T-helper 17 cell (primary cell): ENCODE data around the gene LRRC8D. TPM values are rescaled to one million over a fixed set of nuclear protein-coding genes. Genes with fewer than 3 reads are reported as not detected.
A peak's percentile ranks its signal among the peaks of the same experiment; 100 is the strongest.

Experiments used
- ATAC-seq: fragments of 150-1000 bp; cut with Tn5 transposase; 2 replicates; pipeline ENCODE4 v1.10.0; 2021; ENCODE audit warnings: mild to moderate bottlenecking, moderate library complexity
- DNase-seq, 3 donors: peaks; one replicate each; pipeline versions ENCODE4 v3.0.0 to v3.0.0-alpha.2; 2020 to 2021
- H3K9me3 ChIP-seq: one replicate; pipeline ENCODE4 v1.7.0; 2013; ENCODE audit warnings: low read length, mild to moderate bottlenecking; ENCODE audit not compliant: control insufficient read depth, poor library complexity, severe bottlenecking
- H3K27ac Mint-ChIP-seq: one replicate; pipeline ENCODE4 v1.8.0; 2022; ENCODE audit warnings: mild to moderate bottlenecking, moderate library complexity, mixed read lengths
- H3K27me3 Mint-ChIP-seq: one replicate; pipeline ENCODE4 v1.8.0; 2022; ENCODE audit warnings: mixed read lengths
- H3K36me3 Mint-ChIP-seq: one replicate; pipeline ENCODE4 v1.8.0; 2022; ENCODE audit warnings: low read depth, mixed read lengths
- H3K4me1 Mint-ChIP-seq: one replicate; pipeline ENCODE4 v1.8.0; 2022; ENCODE audit warnings: mild to moderate bottlenecking, mixed read lengths
- H3K4me3 Mint-ChIP-seq: one replicate; pipeline ENCODE4 v1.8.0; 2022; ENCODE audit warnings: mild to moderate bottlenecking, moderate library complexity, mixed read lengths
- total RNA-seq, 4 donors: library from RNA in 2 of 4; stranded (reverse) in 2 of 4; gene quantifications; one replicate each; pipeline ENCODE4 v1.2.3 and lab custom pipeline; 2022 to 2026

Gene LRRC8D
- total RNA-seq, 2 donors from 2014 or later = 28.3 to 33.5 TPM

GRCh38 chr1:89844241-89844807 lies 23.5 kb downstream of the LRRC8D start:
- Mint-ChIP-seq H3K27me3 (no peaks in the 10 kb centered on the region), H3K27ac (peak overlapping the region; percentile 93), H3K4me1 (peaks cover 45% of the 10 kb centered on the region), H3K36me3 (no peaks in the 10 kb centered on the region), H3K4me3 (peak overlapping the region; percentile 95)
- peak; percentile 8 for ATAC-seq
- no peaks in the 10 kb centered on the region for H3K9me3 ChIP-seq
- DNase-seq = peak in 1 of 3 donors; percentile 17

- peak; percentile 44 for ATAC-seq
- H3K4me3 Mint-ChIP-seq = peak overlapping the region; percentile 95
- H3K36me3 Mint-ChIP-seq = peaks cover 2% of the 10 kb centered on the region
- peaks cover 48% of the 10 kb centered on the region for H3K4me1 Mint-ChIP-seq
- H3K9me3 ChIP-seq = no peaks in the 10 kb centered on the region
- no peak for DNase-seq
- peak overlapping the region; percentile 93 for H3K27ac Mint-ChIP-seq
- no peaks in the 10 kb centered on the region for H3K27me3 Mint-ChIP-seq
Observed at GRCh38 chr1:89844860-89845259, 24.0 kb downstream of the LRRC8D start.

- Mint-ChIP-seq H3K4me3 (peak overlapping the region; percentile 58), H3K4me1 (peaks cover 57% of the 10 kb centered on the region), H3K27ac (peak overlapping the region; percentile 93), H3K36me3 (peaks cover 7% of the 10 kb centered on the region), H3K27me3 (no peaks in the 10 kb centered on the region)
- ATAC-seq = no peak
- DNase-seq = no peak
- H3K9me3 ChIP-seq = no peaks in the 10 kb centered on the region
Observed at GRCh38 chr1:89847191-89847729, 26.4 kb downstream of the LRRC8D start.

GRCh38 chr1:89850844-89851415 lies 30.1 kb downstream of the LRRC8D start:
- ATAC-seq = no peak
- DNase-seq = no peak
- Mint-ChIP-seq H3K27me3 (no peaks in the 10 kb centered on the region), H3K36me3 (peaks cover 7% of the 10 kb centered on the region), H3K4me1 (peaks cover 42% of the 10 kb centered on the region), H3K4me3 (peak overlapping the region; percentile 63), H3K27ac (peak overlapping the region; percentile 27)
- no peaks in the 10 kb centered on the region for H3K9me3 ChIP-seq

GRCh38 chr1:89854140-89854539 lies 33.3 kb downstream of the LRRC8D start:
- peak; percentile 39 for ATAC-seq

GRCh38 chr1:89855413-89856123 lies 34.7 kb downstream of the LRRC8D start:
- no peak overlapping the region for H3K27ac Mint-ChIP-seq
- ATAC-seq (peak; percentile 86), DNase-seq (no peak)
- peaks cover 18% of the 10 kb centered on the region for H3K4me1 Mint-ChIP-seq
- peaks cover 2% of the 10 kb centered on the region for H3K36me3 Mint-ChIP-seq
- H3K4me3 Mint-ChIP-seq = no peak overlapping the region
- no peaks in the 10 kb centered on the region for H3K9me3 ChIP-seq
- no peaks in the 10 kb centered on the region for H3K27me3 Mint-ChIP-seq

More at GRCh38 chr1:89854140-89854539, 33.3 kb downstream of the LRRC8D start:
- H3K27me3 Mint-ChIP-seq = no peaks in the 10 kb centered on the region
- H3K4me3 Mint-ChIP-seq = no peak overlapping the region
- no peaks in the 10 kb centered on the region for H3K9me3 ChIP-seq
- peaks cover 7% of the 10 kb centered on the region for H3K36me3 Mint-ChIP-seq
- peaks cover 27% of the 10 kb centered on the region for H3K4me1 Mint-ChIP-seq
- no peak for DNase-seq
- no peak overlapping the region for H3K27ac Mint-ChIP-seq

- peaks cover 10% of the 10 kb centered on the region for H3K36me3 Mint-ChIP-seq
- H3K4me1 Mint-ChIP-seq = peaks cover 55% of the 10 kb centered on the region
- H3K27me3 Mint-ChIP-seq = no peaks in the 10 kb centered on the region
- no peak for DNase-seq
- H3K4me3 Mint-ChIP-seq = peak overlapping the region; percentile 71
- H3K27ac Mint-ChIP-seq = peak overlapping the region; percentile 97
- H3K9me3 ChIP-seq = no peaks in the 10 kb centered on the region
- peak; percentile 79 for ATAC-seq
Observed at GRCh38 chr1:89863165-89863830, 42.5 kb downstream of the LRRC8D start.

- peak overlapping the region; percentile 97 for H3K27ac Mint-ChIP-seq
- ATAC-seq (no peak), DNase-seq (no peak)
- no peak overlapping the region for H3K4me3 Mint-ChIP-seq
- H3K9me3 ChIP-seq = no peaks in the 10 kb centered on the region
- H3K27me3 Mint-ChIP-seq = no peaks in the 10 kb centered on the region
- peaks cover 15% of the 10 kb centered on the region for H3K36me3 Mint-ChIP-seq
- H3K4me1 Mint-ChIP-seq = peaks cover 68% of the 10 kb centered on the region
Observed at GRCh38 chr1:89865498-89866382, 44.9 kb downstream of the LRRC8D start.

GRCh38 chr1:89866568-89866967 lies 45.7 kb downstream of the LRRC8D start:
- H3K36me3 Mint-ChIP-seq = peaks cover 12% of the 10 kb centered on the region
- peak overlapping the region; percentile 97 for H3K27ac Mint-ChIP-seq
- no peak for ATAC-seq

GRCh38 chr1:89870998-89871397 lies 50.2 kb downstream of the LRRC8D start:
- peaks cover 49% of the 10 kb centered on the region for H3K4me1 Mint-ChIP-seq
- peaks cover 7% of the 10 kb centered on the region for H3K36me3 Mint-ChIP-seq
- peak overlapping the region; percentile 97 for H3K27ac Mint-ChIP-seq
- H3K27me3 Mint-ChIP-seq = no peaks in the 10 kb centered on the region
- ATAC-seq (peak; percentile 90), DNase-seq (no peak)
- H3K4me3 Mint-ChIP-seq = peak overlapping the region; percentile 57
- H3K9me3 ChIP-seq = no peaks in the 10 kb centered on the region

More at GRCh38 chr1:89866568-89866967, 45.7 kb downstream of the LRRC8D start:
- H3K4me1 Mint-ChIP-seq = peaks cover 65% of the 10 kb centered on the region
- H3K9me3 ChIP-seq = no peaks in the 10 kb centered on the region
- DNase-seq = no peak
- H3K27me3 Mint-ChIP-seq = no peaks in the 10 kb centered on the region
- no peak overlapping the region for H3K4me3 Mint-ChIP-seq

GRCh38 chr1:89871768-89872473 lies 51.1 kb downstream of the LRRC8D start:
- Mint-ChIP-seq H3K36me3 (peaks cover 7% of the 10 kb centered on the region), H3K4me1 (peaks cover 46% of the 10 kb centered on the region), H3K4me3 (no peak overlapping the region), H3K27ac (peak overlapping the region; percentile 97), H3K27me3 (no peaks in the 10 kb centered on the region)
- ATAC-seq = no peak
- H3K9me3 ChIP-seq = no peaks in the 10 kb centered on the region
- no peak for DNase-seq

GRCh38 chr1:89872567-89872966 lies 51.7 kb downstream of the LRRC8D start:
- Mint-ChIP-seq H3K36me3 (peaks cover 7% of the 10 kb centered on the region), H3K27me3 (no peaks in the 10 kb centered on the region), H3K4me1 (peaks cover 39% of the 10 kb centered on the region), H3K4me3 (no peak overlapping the region), H3K27ac (peak overlapping the region; percentile 97)
- DNase-seq = no peak
- no peaks in the 10 kb centered on the region for H3K9me3 ChIP-seq
- peak; percentile 36 for ATAC-seq
